Thyroid gland (tissue), 4 donors: ENCODE data around the gene EBF3. TPM values are rescaled to one million over a fixed set of nuclear protein-coding genes. Genes with fewer than 3 reads are reported as not detected.

ENCODE experiments used
- DNase-seq, 2 donors: peaks; one replicate each; pipeline ENCODE4 v3.0.0-alpha.2; 2019
- H3K27ac ChIP-seq, 3 donors: fragments of 200-600 bp; sonication (generic); 1 replicate in 2 of 3; 2 replicates in 1 of 3; pipeline ENCODE4 v1.5.1; 2016 to 2019; ENCODE audit warnings: mild to moderate bottlenecking in 1 of 3, moderate library complexity in 1 of 3
- H3K27me3 ChIP-seq: fragments of 200-600 bp; sonication (generic); one replicate; pipeline ENCODE4 v1.5.1; 2019
- H3K36me3 ChIP-seq, 2 donors: fragments of 200-600 bp; sonication (generic); one replicate each; pipeline ENCODE4 v1.5.1; 2016 to 2019
- H3K4me1 ChIP-seq, 2 donors: fragments of 200-600 bp; sonication (generic); one replicate each; pipeline ENCODE4 v1.5.1; 2017 to 2019
- H3K4me3 ChIP-seq, 3 donors: fragments of 200-600 bp; sonication (generic); replicated peaks in 1 of 3; 1 replicate in 2 of 3; 2 replicates in 1 of 3; pipeline ENCODE4 v1.5.1; 2016; ENCODE audit warnings: mild to moderate bottlenecking in 1 of 3
- H3K9me3 ChIP-seq: fragments of 200-600 bp; sonication (generic); one replicate; pipeline ENCODE4 v1.5.1; 2017
- CTCF ChIP-seq, 6 experiments: fragments of 200-600 bp in 3 of 6; fragments of 450-650 bp in 3 of 6; sonication (generic) in 3 of 6; IDR thresholded peaks; one replicate each; pipeline ENCODE4 v1.5.1; 2016 to 2019; ENCODE audit warnings: antibody characterized with exemption in 6 of 6, mild to moderate bottlenecking in 2 of 6, inconsistent platforms in 1 of 6, moderate library complexity in 1 of 6
- POLR2A ChIP-seq, 2 donors: fragments of 450-650 bp; IDR thresholded peaks; one replicate each; pipeline ENCODE4 v1.6.1; 2017; ENCODE audit warnings: antibody characterized with exemption in 2 of 2, mild to moderate bottlenecking in 2 of 2, moderate library complexity in 1 of 2
- WGBS, 2 donors: methylation state at CpG; one replicate each; pipeline ENCODE4 v1.1.5; 2017; 5-methylcytosine and 5-hydroxymethylcytosine counted together
- intact Hi-C: fragments of 100-400 bp; cut with DNase I; formaldehyde crosslinking; loops from one replicate; pipeline ENCODE4 v1.15.1; 2023
- total RNA-seq, 4 donors: library from RNA; depleted of rRNA; stranded (reverse); fragments of >200 nt; gene quantifications; one replicate each; pipeline ENCODE4 v1.2.3, GENCODE V29; 2016

Gene EBF3
- total RNA-seq, 4 donors from 2014 or later, result 6.8 to 12.5 (median 8.8) TPM

- Histone ChIP-seq H3K4me3 (no peak overlapping the region), H3K27me3 (no peaks in the 10 kb centered on the region), H3K4me1 (no peaks in the 10 kb centered on the region), H3K27ac (no peak overlapping the region), H3K36me3 (no peaks in the 10 kb centered on the region), H3K9me3 (no peaks in the 10 kb centered on the region)
- 72 to 74% methylated on average over 16 of the region's 16 CpGs for WGBS, 2 donors
- intact Hi-C loops, result no loop called here
- no peak for DNase-seq
- TF ChIP-seq POLR2A (IDR thresholded peaks at IDR 0.05) (no peak), CTCF (IDR thresholded peaks at IDR 0.05) (no peak)
Observed at GRCh38 chr10:129927351-129928120, 36.5 kb downstream of the EBF3 start.

GRCh38 chr10:129926066-129927055, 37.7 kb downstream of the EBF3 start:
- no peaks in the 10 kb centered on the region for H3K9me3 ChIP-seq
- H3K27me3 ChIP-seq, result no peaks in the 10 kb centered on the region
- H3K36me3 ChIP-seq, result no peaks in the 10 kb centered on the region
- WGBS, 2 donors, result 74 to 77% methylated on average over 28 to 29 of the region's 29 CpGs
- no peak overlapping the region for H3K4me3 ChIP-seq
- no peak overlapping the region for H3K27ac ChIP-seq
- no peaks in the 10 kb centered on the region for H3K4me1 ChIP-seq
- intact Hi-C loops, result no loop called here
- no peak for TF ChIP-seq CTCF (IDR thresholded peaks at IDR 0.05)
- TF ChIP-seq POLR2A (IDR thresholded peaks at IDR 0.05), result no peak
- DNase-seq, result no peak

- H3K36me3 ChIP-seq, result no peaks in the 10 kb centered on the region
- WGBS, 2 donors, result 79 to 87% methylated on average over 16 of the region's 16 CpGs
- no peak overlapping the region for H3K4me3 ChIP-seq
- no peaks in the 10 kb centered on the region for H3K9me3 ChIP-seq
- H3K4me1 ChIP-seq, result no peaks in the 10 kb centered on the region
- TF ChIP-seq CTCF (IDR thresholded peaks at IDR 0.05), result no peak
- no peak for TF ChIP-seq POLR2A (IDR thresholded peaks at IDR 0.05)
- intact Hi-C loops, result no loop called here
- no peaks in the 10 kb centered on the region for H3K27me3 ChIP-seq
- no peak overlapping the region for H3K27ac ChIP-seq
- DNase-seq, result no peak
Observed at GRCh38 chr10:129924375-129925085, 39.5 kb downstream of the EBF3 start.

GRCh38 chr10:129922598-129923123, 41.4 kb downstream of the EBF3 start:
- intact Hi-C loops, result no loop called here
- no peak overlapping the region for H3K4me3 ChIP-seq
- 90% methylated on average over 17 of the region's 18 CpGs for WGBS, 2 donors
- H3K27me3 ChIP-seq, result no peaks in the 10 kb centered on the region
- no peaks in the 10 kb centered on the region for H3K4me1 ChIP-seq
- H3K9me3 ChIP-seq, result no peaks in the 10 kb centered on the region
- no peak for TF ChIP-seq POLR2A (IDR thresholded peaks at IDR 0.05)
- no peak for TF ChIP-seq CTCF (IDR thresholded peaks at IDR 0.05)
- H3K36me3 ChIP-seq, result no peaks in the 10 kb centered on the region
- no peak overlapping the region for H3K27ac ChIP-seq
- no peak for DNase-seq
